ENCODE results near the gene DDO. TPM values are rescaled to one million over a fixed set of nuclear protein-coding genes. Genes with fewer than 3 reads are reported as not detected.

Gene DDO
- total RNA-seq, 1 experiment from 2014 or later, result 0.53 TPM

DNA sequence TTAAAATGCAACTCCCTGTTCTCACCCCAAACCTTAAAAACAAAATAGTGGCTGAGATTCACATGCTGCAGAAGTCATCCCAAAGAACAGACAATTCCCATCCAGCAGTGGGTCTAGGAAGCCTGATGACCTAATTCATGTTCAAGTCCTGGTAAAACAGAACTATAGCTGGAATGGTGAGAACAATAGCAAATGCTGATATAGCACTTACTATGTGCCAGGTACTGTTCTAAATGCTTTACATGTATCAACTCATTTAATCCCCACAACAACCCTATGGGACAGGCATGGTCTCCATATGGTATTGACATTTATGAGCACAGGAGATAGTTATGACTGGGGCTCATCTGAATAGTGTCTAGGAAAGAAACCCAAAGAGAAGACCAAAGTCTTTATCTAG is 5.6 kb downstream of the DDO start:
- no peak for DNase-seq (ENCODE audit: low read depth in 1 of 2, low spot score in 2 of 2)

GRCh38 chr6:110408901-110409300 is 6.5 kb downstream of the DDO start:
- H3K4me3 ChIP-seq, result no peak overlapping the region
- DNase-seq (ENCODE audit: low read depth in 1 of 2, low spot score in 2 of 2), result no peak
- no peaks in the 10 kb centered on the region for H3K9me3 ChIP-seq (replicated peaks)
- no peaks in the 10 kb centered on the region for H3K36me3 ChIP-seq
- no peaks in the 10 kb centered on the region for H3K4me1 ChIP-seq (replicated peaks)
- no peaks in the 10 kb centered on the region; the same call in 1 of the 2 replicates for H3K27me3 ChIP-seq (replicated peaks)
- no peak overlapping the region for H3K27ac ChIP-seq

More for the DNA sequence above, 5.6 kb downstream of the DDO start:
- H3K4me1 ChIP-seq (replicated peaks), result no peaks in the 10 kb centered on the region
- no peaks in the 10 kb centered on the region for H3K36me3 ChIP-seq
- no peak overlapping the region for H3K27ac ChIP-seq
- H3K27me3 ChIP-seq (replicated peaks), result no peaks in the 10 kb centered on the region; the same call in 1 of the 2 replicates
- no peak overlapping the region for H3K4me3 ChIP-seq
- no peaks in the 10 kb centered on the region for H3K9me3 ChIP-seq (replicated peaks)

GRCh38 chr6:110404607-110405006 is 10.8 kb downstream of the DDO start:
- Histone ChIP-seq H3K27ac (no peak overlapping the region), H3K4me1 (replicated peaks) (no peaks in the 10 kb centered on the region), H3K4me3 (no peak overlapping the region), H3K27me3 (replicated peaks) (no peaks in the 10 kb centered on the region; the same call in 1 of the 2 replicates), H3K36me3 (no peaks in the 10 kb centered on the region), H3K9me3 (replicated peaks) (no peaks in the 10 kb centered on the region)
- DNase-seq (ENCODE audit: low read depth in 1 of 2, low spot score in 2 of 2), result no peak

- Histone ChIP-seq H3K27ac (no peak overlapping the region), H3K27me3 (replicated peaks) (no peaks in the 10 kb centered on the region), H3K4me3 (no peak overlapping the region), H3K4me1 (replicated peaks) (no peaks in the 10 kb centered on the region), H3K36me3 (no peaks in the 10 kb centered on the region), H3K9me3 (replicated peaks) (no peaks in the 10 kb centered on the region)
- no peak for DNase-seq (ENCODE audit: low read depth in 1 of 2, low spot score in 2 of 2)
These were observed 13.7 kb downstream of the DDO start for GRCh38 chr6:110401585-110402176.

- no peaks in the 10 kb centered on the region for H3K9me3 ChIP-seq (replicated peaks)
- no peaks in the 10 kb centered on the region for H3K27me3 ChIP-seq (replicated peaks)
- no peaks in the 10 kb centered on the region for H3K36me3 ChIP-seq
- no peak overlapping the region for H3K27ac ChIP-seq
- H3K4me3 ChIP-seq, result no peak overlapping the region
- no peaks in the 10 kb centered on the region for H3K4me1 ChIP-seq (replicated peaks)
- DNase-seq (ENCODE audit: low read depth in 1 of 2, low spot score in 2 of 2), result no peak
These were observed 15.2 kb downstream of the DDO start for GRCh38 chr6:110400208-110400607.

- no peaks in the 10 kb centered on the region for H3K9me3 ChIP-seq (replicated peaks)
- no peak overlapping the region for H3K27ac ChIP-seq
- H3K27me3 ChIP-seq (replicated peaks), result no peaks in the 10 kb centered on the region
- no peaks in the 10 kb centered on the region for H3K36me3 ChIP-seq
- no peak for DNase-seq (ENCODE audit: low read depth in 1 of 2, low spot score in 2 of 2)
- H3K4me3 ChIP-seq, result no peak overlapping the region
- no peaks in the 10 kb centered on the region for H3K4me1 ChIP-seq (replicated peaks)
These were observed 15.9 kb downstream of the DDO start for GRCh38 chr6:110399219-110400071.

- H3K4me3 ChIP-seq, result no peak overlapping the region
- no peak for DNase-seq (ENCODE audit: low read depth in 1 of 2, low spot score in 2 of 2)
- no peaks in the 10 kb centered on the region for H3K9me3 ChIP-seq (replicated peaks)
- no peak overlapping the region for H3K27ac ChIP-seq
- H3K27me3 ChIP-seq (replicated peaks), result no peaks in the 10 kb centered on the region
- H3K4me1 ChIP-seq (replicated peaks), result no peaks in the 10 kb centered on the region
- H3K36me3 ChIP-seq, result no peaks in the 10 kb centered on the region
These were observed 16.6 kb downstream of the DDO start for GRCh38 chr6:110398778-110399177.

DNA sequence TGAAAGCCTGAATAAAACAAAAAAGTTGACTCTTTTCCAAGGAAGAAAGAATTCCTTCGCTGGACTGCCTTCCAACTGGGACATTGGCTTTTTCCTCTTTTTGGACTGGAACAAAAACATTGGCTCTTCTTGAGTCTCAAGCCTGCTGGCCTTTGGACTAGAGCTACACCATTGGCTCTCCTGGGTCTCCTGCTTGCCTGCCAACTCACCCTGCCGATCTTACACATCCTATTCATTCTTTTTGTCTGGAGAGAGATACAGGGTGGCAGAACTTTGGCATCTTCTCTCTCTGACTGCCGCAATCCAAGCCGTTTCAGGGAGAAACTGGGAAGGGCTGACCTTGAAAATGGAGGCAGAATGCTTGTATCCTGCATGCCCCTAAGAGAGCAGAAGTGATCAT is 20.2 kb downstream of the DDO start:
- Histone ChIP-seq H3K36me3 (no peaks in the 10 kb centered on the region), H3K4me3 (no peak overlapping the region), H3K9me3 (replicated peaks) (no peaks in the 10 kb centered on the region), H3K27me3 (replicated peaks) (no peaks in the 10 kb centered on the region), H3K4me1 (replicated peaks) (peaks cover 3% of the 10 kb centered on the region), H3K27ac (no peak overlapping the region)
- no peak for DNase-seq (ENCODE audit: low read depth in 1 of 2, low spot score in 2 of 2)

DNA sequence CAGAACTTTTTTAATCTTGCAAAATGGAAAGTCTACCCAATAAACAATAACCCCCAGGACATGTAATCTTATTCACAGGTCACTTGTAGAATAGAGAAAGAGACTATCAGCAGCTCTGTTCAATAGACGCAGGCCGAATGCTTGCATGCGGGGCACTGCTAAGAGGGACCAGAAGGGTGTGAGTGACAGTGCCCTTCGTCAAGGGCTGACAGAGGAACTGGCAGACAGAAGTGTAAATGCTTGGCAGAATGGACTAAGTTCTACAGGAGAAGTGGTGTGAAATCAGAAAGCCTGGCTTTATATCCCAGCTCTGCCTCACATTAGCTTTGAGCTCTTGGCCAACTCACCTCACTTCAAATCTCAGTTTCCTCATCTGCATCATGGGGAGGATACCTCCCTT is 21.0 kb downstream of the DDO start:
- no peak for DNase-seq (ENCODE audit: low read depth in 1 of 2, low spot score in 2 of 2)
- Histone ChIP-seq H3K4me3 (no peak overlapping the region), H3K9me3 (replicated peaks) (no peaks in the 10 kb centered on the region)

GRCh38 chr6:110392727-110393126 is 22.6 kb downstream of the DDO start:
- Histone ChIP-seq H3K27ac (no peak overlapping the region), H3K4me3 (no peak overlapping the region), H3K27me3 (replicated peaks) (no peaks in the 10 kb centered on the region), H3K36me3 (no peaks in the 10 kb centered on the region), H3K4me1 (replicated peaks) (peaks cover 11% of the 10 kb centered on the region), H3K9me3 (replicated peaks) (no peaks in the 10 kb centered on the region)
- no peak for DNase-seq (ENCODE audit: low read depth in 1 of 2, low spot score in 2 of 2)

More for the DNA sequence above, 21.0 kb downstream of the DDO start:
- H3K36me3 ChIP-seq, result no peaks in the 10 kb centered on the region
- H3K27me3 ChIP-seq (replicated peaks), result no peaks in the 10 kb centered on the region
- H3K4me1 ChIP-seq (replicated peaks), result peaks cover 11% of the 10 kb centered on the region
- H3K27ac ChIP-seq, result no peak overlapping the region

DNA sequence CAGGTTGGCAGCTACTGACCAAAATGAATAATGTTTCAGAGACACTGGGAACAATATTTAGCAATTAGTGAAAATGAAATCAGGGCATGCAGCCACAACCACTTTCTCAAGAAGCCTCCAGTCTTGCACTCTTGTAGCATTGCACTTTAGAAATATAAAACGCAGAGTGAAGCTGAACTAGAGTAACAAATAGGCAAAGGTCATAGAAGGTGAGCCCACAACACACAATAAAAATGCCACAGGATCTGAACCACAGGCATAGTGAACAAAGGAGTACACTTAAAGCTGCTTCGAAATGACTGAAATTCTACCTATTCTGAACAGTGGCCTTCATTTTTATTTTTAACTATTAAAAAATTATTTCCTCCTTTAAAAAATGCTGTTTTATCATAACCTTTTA is 25.0 kb downstream of the DDO start:
- H3K4me1 ChIP-seq (replicated peaks), result peaks cover 11% of the 10 kb centered on the region
- no peak overlapping the region for H3K4me3 ChIP-seq

DNA sequence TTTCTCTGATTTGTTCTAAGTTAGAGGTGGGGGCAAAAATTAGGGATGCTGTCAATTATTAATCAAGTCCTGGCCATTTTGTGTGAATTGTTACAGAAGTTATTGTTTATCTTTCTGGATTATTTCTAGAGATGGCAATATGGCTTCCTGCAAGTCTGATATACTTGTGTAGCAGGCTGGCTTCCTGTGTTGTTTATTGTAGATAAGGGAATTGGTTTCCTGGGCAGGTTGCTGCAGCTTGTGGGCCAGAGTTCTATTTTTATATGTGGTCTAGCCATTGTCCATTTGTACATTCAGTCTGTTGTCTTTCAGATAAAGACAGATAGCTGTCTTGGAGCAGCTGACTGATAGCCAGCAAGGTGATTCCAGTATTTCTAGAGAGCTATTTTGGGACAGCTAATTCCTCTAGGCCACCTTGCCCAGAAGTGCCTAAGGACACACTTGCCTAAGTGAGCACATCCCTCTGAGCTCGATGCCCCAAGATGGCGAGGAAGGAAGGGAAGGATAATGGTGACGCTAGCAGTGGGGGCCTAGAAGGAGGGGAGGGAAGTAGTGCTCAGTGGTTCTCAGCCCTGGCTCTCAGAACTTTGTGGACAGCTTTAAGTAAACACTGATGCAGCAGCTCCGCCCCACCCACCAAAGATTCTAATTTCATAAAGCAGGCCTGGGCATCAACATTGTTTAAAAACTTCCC is 25.5 kb downstream of the DDO start:
- H3K4me3 ChIP-seq, result no peak overlapping the region
- H3K9me3 ChIP-seq (replicated peaks), result no peaks in the 10 kb centered on the region
- no peak overlapping the region for H3K27ac ChIP-seq
- peaks cover 11% of the 10 kb centered on the region for H3K4me1 ChIP-seq (replicated peaks)
- H3K27me3 ChIP-seq (replicated peaks), result no peaks in the 10 kb centered on the region
- no peak for DNase-seq (ENCODE audit: low read depth in 1 of 2, low spot score in 2 of 2)
- no peaks in the 10 kb centered on the region for H3K36me3 ChIP-seq

More for the DNA sequence above, 25.0 kb downstream of the DDO start:
- Histone ChIP-seq H3K9me3 (replicated peaks) (no peaks in the 10 kb centered on the region), H3K27ac (no peak overlapping the region), H3K27me3 (replicated peaks) (no peaks in the 10 kb centered on the region), H3K36me3 (no peaks in the 10 kb centered on the region)
- DNase-seq (ENCODE audit: low read depth in 1 of 2, low spot score in 2 of 2), result no peak

DNA sequence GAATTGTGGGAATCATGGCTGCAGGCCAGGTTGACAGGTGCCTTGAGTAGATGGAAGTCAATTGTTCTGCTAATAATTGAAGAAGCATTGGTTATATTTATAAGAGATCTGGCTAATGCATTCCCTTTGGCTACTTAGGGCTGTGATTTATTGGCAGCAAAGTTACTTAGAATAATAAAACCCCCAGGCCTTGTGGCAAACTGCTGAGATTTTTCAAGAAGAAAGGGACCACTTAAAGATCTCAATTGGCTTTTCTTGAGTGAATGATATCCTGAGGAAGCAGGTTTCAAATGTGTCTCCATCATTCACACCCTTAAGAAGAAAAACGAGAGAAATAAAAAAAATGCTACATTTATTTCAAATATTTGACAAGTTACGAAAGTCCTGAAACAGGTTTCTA is 27.4 kb downstream of the DDO start:
- Histone ChIP-seq H3K36me3 (no peaks in the 10 kb centered on the region), H3K4me1 (replicated peaks) (peaks cover 11% of the 10 kb centered on the region), H3K27me3 (replicated peaks) (no peaks in the 10 kb centered on the region), H3K9me3 (replicated peaks) (no peaks in the 10 kb centered on the region), H3K4me3 (no peak overlapping the region), H3K27ac (no peak overlapping the region)
- no peak for DNase-seq (ENCODE audit: low read depth in 1 of 2, low spot score in 2 of 2)

GRCh38 chr6:110385458-110385863 is 29.9 kb downstream of the DDO start:
- H3K36me3 ChIP-seq, result no peaks in the 10 kb centered on the region
- no peaks in the 10 kb centered on the region for H3K9me3 ChIP-seq (replicated peaks)
- H3K4me3 ChIP-seq, result no peak overlapping the region
- no peaks in the 10 kb centered on the region for H3K27me3 ChIP-seq (replicated peaks)
- DNase-seq (ENCODE audit: low read depth in 1 of 2, low spot score in 2 of 2), result no peak
- H3K4me1 ChIP-seq (replicated peaks), result peaks cover 10% of the 10 kb centered on the region
- no peak overlapping the region for H3K27ac ChIP-seq

Measured in SJSA1 (cell line).